Measurements from ENCODE around the gene PDZK1. TPM values are rescaled to one million over a fixed set of nuclear protein-coding genes. Genes with fewer than 3 reads are reported as not detected.

PDZK1 gene
- total RNA-seq, 2 experiments from 2014 or later = not detected

DNA sequence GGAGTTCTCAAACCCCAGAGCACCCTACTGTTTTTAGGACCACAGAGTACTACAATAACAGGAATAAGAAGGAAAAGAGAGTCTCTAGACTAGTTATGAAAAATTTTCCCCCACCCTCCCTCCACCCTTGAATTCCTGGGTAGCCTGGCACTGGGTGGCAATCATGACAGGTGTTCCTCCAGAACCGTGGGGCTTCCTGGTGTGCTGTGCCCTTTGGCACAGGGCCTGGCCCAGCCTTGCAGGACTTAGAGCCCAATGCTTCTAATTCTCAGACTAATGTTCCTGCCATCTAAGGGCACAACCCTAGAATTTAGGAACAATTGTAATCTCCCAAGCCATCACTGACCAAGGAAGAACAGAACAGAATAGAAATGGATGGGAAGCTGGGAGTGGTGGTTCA lies 10.7 kb upstream of the PDZK1 start:
- DNase-seq = no peak
- TF ChIP-seq, protein P1, sequence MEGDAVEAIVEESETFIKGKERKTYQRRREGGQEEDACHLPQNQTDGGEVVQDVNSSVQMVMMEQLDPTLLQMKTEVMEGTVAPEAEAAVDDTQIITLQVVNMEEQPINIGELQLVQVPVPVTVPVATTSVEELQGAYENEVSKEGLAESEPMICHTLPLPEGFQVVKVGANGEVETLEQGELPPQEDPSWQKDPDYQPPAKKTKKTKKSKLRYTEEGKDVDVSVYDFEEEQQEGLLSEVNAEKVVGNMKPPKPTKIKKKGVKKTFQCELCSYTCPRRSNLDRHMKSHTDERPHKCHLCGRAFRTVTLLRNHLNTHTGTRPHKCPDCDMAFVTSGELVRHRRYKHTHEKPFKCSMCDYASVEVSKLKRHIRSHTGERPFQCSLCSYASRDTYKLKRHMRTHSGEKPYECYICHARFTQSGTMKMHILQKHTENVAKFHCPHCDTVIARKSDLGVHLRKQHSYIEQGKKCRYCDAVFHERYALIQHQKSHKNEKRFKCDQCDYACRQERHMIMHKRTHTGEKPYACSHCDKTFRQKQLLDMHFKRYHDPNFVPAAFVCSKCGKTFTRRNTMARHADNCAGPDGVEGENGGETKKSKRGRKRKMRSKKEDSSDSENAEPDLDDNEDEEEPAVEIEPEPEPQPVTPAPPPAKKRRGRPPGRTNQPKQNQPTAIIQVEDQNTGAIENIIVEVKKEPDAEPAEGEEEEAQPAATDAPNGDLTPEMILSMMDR (IDR thresholded peaks at IDR 0.05) = no peak
- H3K27me3 Mint-ChIP-seq = peaks cover 9% of the 10 kb centered on the region
- no peaks in the 10 kb centered on the region for H3K36me3 Mint-ChIP-seq (ENCODE audit: low read depth)
- POLR2A ChIA-PET = no interaction called here
- ATAC-seq = no peak
- intact Hi-C loops (cut with micrococcal nuclease) = no loop called here
- H3K4me3 Mint-ChIP-seq = no peak overlapping the region
- H3K9me3 Mint-ChIP-seq = no peaks in the 10 kb centered on the region
- H3K27ac Mint-ChIP-seq = no peak overlapping the region
- CTCF ChIA-PET = no interaction called here
- peaks cover 38% of the 10 kb centered on the region for H3K4me1 Mint-ChIP-seq (ENCODE audit: low read depth)

DNA sequence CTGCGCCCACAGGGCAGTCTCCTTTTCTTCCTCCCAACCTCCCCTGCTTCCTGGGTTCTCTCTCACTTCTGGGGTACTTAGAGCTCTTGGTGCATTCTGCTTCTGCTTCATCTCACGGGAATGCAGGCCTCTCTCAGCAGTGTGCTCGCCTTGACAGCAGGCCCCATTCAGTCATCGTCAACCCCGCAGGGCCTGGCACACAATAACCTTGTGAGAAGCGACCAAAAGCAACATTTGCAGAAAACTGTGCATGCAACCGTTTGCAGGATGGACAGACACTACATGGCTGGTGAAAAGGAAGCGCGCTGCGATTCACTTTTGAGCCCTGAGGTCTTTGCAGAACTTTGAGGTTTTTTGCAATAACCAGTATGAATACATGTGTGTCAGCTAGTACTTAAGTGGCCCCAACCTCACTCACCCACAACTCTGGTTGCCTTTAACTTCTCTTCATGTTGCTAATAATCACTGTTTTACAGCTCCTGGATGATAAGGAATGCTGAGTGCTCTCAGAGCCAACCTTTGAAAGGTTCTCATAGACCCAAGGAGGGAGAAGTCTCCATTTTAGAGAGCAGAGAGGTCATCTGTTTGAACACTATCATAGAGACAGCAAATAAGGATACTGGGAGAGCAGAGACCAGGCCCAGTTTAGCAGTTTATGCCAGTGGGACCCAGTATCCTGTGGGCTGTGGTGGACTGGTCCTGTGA lies 9.6 kb upstream of the PDZK1 start:
- H3K27me3 Mint-ChIP-seq = peaks cover 5% of the 10 kb centered on the region
- TF ChIP-seq, protein P1 (IDR thresholded peaks at IDR 0.05) = no peak
- peak overlapping the region; percentile 53 for H3K27ac Mint-ChIP-seq
- DNase-seq (peak; percentile 19), ATAC-seq (peak; percentile 28)
- H3K4me1 Mint-ChIP-seq (ENCODE audit: low read depth) = peaks cover 38% of the 10 kb centered on the region
- H3K9me3 Mint-ChIP-seq = no peaks in the 10 kb centered on the region
- no peak overlapping the region for H3K4me3 Mint-ChIP-seq
- intact Hi-C loops (cut with micrococcal nuclease) = no loop called here
- ChIA-PET POLR2A (no interaction called here), CTCF (no interaction called here)
- no peaks in the 10 kb centered on the region for H3K36me3 Mint-ChIP-seq (ENCODE audit: low read depth)

DNA sequence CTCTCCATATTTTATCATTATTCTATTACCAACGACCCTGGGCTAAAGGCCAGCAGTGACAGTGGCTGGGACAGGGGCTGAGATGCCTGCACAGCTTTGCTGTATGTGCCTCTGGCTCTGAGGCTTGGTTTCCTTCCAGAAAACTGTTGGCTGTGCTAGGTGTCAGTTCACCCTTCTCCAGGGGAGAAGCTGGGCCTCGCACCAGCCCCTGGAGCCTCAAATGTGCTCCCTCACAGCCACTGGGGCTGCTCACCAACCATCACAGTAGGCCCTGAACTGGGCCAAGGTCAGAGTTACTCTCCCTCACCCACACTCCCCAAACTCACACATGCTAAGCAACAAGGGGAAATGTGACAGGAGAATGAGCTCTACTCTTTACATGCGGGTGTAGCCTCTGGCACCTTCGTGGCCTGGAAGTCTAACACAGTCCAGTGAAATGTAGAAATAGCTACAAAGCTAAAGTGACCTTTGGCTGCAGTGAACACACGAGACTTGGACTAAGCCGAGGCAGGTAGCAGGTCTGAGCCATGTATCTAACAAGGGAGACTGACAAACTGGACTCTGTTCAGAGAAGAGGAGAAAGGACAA lies 7.5 kb upstream of the PDZK1 start:
- H3K36me3 Mint-ChIP-seq (ENCODE audit: low read depth) = no peaks in the 10 kb centered on the region
- ATAC-seq = no peak
- intact Hi-C loops (cut with micrococcal nuclease) = no loop called here
- no peak overlapping the region for H3K27ac Mint-ChIP-seq
- H3K27me3 Mint-ChIP-seq = no peaks in the 10 kb centered on the region
- H3K4me1 Mint-ChIP-seq (ENCODE audit: low read depth) = peaks cover 21% of the 10 kb centered on the region
- H3K9me3 Mint-ChIP-seq = no peaks in the 10 kb centered on the region
- POLR2A ChIA-PET = no interaction called here
- no peak overlapping the region for H3K4me3 Mint-ChIP-seq
- CTCF ChIA-PET = no interaction called here
- no peak for DNase-seq
- TF ChIP-seq, protein P1 (IDR thresholded peaks at IDR 0.05) = no peak

DNA sequence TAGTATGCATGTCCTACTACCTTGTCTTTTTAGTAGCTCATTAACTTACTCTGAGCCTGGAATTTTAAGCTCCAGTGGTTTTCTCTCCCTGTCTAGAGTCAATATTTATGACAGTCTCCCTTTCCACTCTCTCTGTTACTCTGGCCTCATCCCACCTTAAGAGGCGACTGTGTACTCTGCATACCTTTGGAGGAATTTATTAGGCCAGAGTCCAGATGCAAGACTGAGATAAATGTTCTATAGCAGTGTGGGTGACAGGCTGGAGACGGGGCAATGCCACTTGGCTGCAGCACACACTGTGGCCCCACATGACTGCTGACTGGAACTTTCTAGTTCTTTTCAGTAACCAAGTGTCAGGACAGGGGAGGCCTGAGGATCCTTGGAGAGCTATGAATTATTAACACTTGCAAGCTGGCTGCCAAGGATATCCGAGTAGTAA lies 4.1 kb upstream of the PDZK1 start:
- POLR2A ChIA-PET = no interaction called here
- Mint-ChIP-seq H3K27ac (no peak overlapping the region), H3K27me3 (no peaks in the 10 kb centered on the region), H3K36me3 (ENCODE audit: low read depth) (no peaks in the 10 kb centered on the region), H3K4me3 (no peak overlapping the region), H3K4me1 (ENCODE audit: low read depth) (no peaks in the 10 kb centered on the region), H3K9me3 (no peaks in the 10 kb centered on the region)
- ATAC-seq = no peak
- no peak for DNase-seq
- intact Hi-C loops (cut with micrococcal nuclease) = no loop called here
- TF ChIP-seq, protein P1 (IDR thresholded peaks at IDR 0.05) = no peak
- CTCF ChIA-PET = interaction anchor here (2.5 kb wide), 1 partner anchor 10 kb away, joined by 11 read pairs; no protein-coding TSS in a partner anchor

DNA sequence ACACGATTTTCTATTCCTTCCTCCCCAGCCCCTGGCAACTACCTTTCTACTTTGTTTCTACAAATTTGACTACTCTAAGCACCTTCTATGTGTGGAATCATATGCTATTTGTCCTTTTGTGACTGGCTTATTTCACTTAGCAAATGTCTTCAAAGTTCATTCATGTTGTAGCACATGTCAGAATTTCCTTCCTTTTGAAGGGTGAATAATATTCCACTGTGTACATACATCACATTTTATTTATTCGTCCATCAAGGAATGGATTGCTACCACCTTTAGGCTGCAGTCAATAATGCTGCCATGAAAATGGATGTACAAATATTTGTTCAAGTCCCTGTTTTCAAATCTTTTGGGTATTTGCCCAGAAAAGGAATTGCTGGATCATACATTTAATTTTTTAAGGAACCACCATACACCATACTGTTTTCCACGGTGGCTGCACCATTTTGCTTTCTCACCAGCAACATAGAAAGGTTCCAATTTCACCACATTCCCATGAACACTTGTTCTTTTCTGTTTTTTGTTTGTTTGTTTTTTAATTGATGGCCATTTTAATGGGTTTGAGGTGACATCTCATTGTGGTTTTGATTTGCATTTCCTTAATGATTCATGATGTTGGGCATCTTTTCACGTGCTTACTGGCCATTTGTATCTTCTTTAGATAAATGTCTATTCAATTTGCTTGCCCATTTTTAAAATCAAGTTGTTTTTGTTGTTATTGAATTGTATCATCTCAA lies 3.3 kb upstream of the PDZK1 start:
- no peaks in the 10 kb centered on the region for H3K36me3 Mint-ChIP-seq (ENCODE audit: low read depth)
- H3K27ac Mint-ChIP-seq = no peak overlapping the region
- intact Hi-C loops (cut with micrococcal nuclease) = no loop called here
- H3K4me1 Mint-ChIP-seq (ENCODE audit: low read depth) = no peaks in the 10 kb centered on the region
- no peak overlapping the region for H3K4me3 Mint-ChIP-seq
- no peaks in the 10 kb centered on the region for H3K27me3 Mint-ChIP-seq
- CTCF ChIA-PET = interaction anchor here (1.5 to 2.5 kb wide), 2 partner anchors 10 to 11 kb away, joined by 7 to 11 read pairs; no protein-coding TSS in a partner anchor
- TF ChIP-seq, protein P1 (IDR thresholded peaks at IDR 0.05) = no peak
- DNase-seq (no peak), ATAC-seq (no peak)
- H3K9me3 Mint-ChIP-seq = no peaks in the 10 kb centered on the region
- POLR2A ChIA-PET = no interaction called here

All from activated CD8-positive, alpha-beta T cell treated with anti-CD3 and anti-CD28 coated beads for 36 hours (primary cell).